ENCODE measurements around the gene MPP2. TPM values are rescaled to one million over a fixed set of nuclear protein-coding genes. Genes with fewer than 3 reads are reported as not detected.

The MPP2 gene
- total RNA-seq, 8 experiments from 2014 or later, result 0.25 to 26.9 (median 18.2) TPM

- Histone ChIP-seq H3K4me3 (no peak overlapping the region), H3K27ac (no peak overlapping the region), H3K4me1 (replicated peaks in 1 of 2) (peaks cover 8 to 13% of the 10 kb centered on the region in 2 donors)
- no peak for ATAC-seq (replicated peaks in 6 of 8)
- in situ Hi-C loops (cut with MboI; ENCODE audit: low pct_unique_long_range_greater_than_20kb in 2 of 9, low sequenced_read_pairs in 9 of 9, unreplicated experiment in 9 of 9), result no loop called here
- 79 to 100% (median 94%) methylated on average over 1 to 6 of the region's 9 CpGs; no CpG with 5 or more reads in 5 of the 10 experiments for WGBS, 10 experiments
Measured at GRCh38 chr17:43827596-43827995, 79.7 kb downstream of the MPP2 start.

GRCh38 chr17:43826206-43826605 is 81.1 kb downstream of the MPP2 start:
- 60 to 93% (median 86%) methylated on average over 1 to 7 of the region's 7 CpGs; no CpG with 5 or more reads in 2 of the 10 experiments for WGBS, 10 experiments
- ATAC-seq (replicated peaks in 6 of 8), result no peak
- in situ Hi-C loops (cut with MboI; ENCODE audit: low pct_unique_long_range_greater_than_20kb in 2 of 9, low sequenced_read_pairs in 9 of 9, unreplicated experiment in 9 of 9), result no loop called here

GRCh38 chr17:43825567-43825966 is 81.8 kb downstream of the MPP2 start:
- WGBS, 10 experiments, result 60 to 100% (median 99%) methylated on average over 1 to 9 of the region's 12 CpGs; no CpG with 5 or more reads in 4 of the 10 experiments
- ATAC-seq (replicated peaks in 6 of 8), result no peak
- Histone ChIP-seq H3K27ac (no peak overlapping the region), H3K4me1 (replicated peaks in 1 of 2) (peaks cover 0 to 4% of the 10 kb centered on the region in 2 donors), H3K4me3 (no peak overlapping the region)
- in situ Hi-C loops (cut with MboI; ENCODE audit: low pct_unique_long_range_greater_than_20kb in 2 of 9, low sequenced_read_pairs in 9 of 9, unreplicated experiment in 9 of 9), result no loop called here

More at GRCh38 chr17:43826206-43826605, 81.1 kb downstream of the MPP2 start:
- Histone ChIP-seq H3K4me1 (replicated peaks in 1 of 2) (peaks cover 0 to 4% of the 10 kb centered on the region in 2 donors), H3K4me3 (no peak overlapping the region), H3K27ac (no peak overlapping the region)

Other genes with a start within 250 kb of the MPP2 start
- gene MEOX1, start 245.6 kb downstream of the MPP2 start, total RNA-seq, result under 1 TPM in 7 of 8 experiments, not detected in 1; 0.05 to 0.56 (median 0.36) TPM
- gene SOST, start 148.7 kb downstream of the MPP2 start, total RNA-seq, result under 1 TPM in 5 of 8 experiments, not detected in 3; 0.08 to 0.24 (median 0.11) TPM
- gene DUSP3, start 128.6 kb downstream of the MPP2 start, total RNA-seq, result 10 to 100 TPM; 18.6 to 58.2 (median 25.3) TPM
- under 1 TPM in 7 of 8 experiments, not detected in 1; 0.05 to 0.43 (median 0.14) TPM for gene CFAP97D1, start 127.1 kb downstream of the MPP2 start, total RNA-seq
- 10 to 100 TPM in 5 of 8 experiments, 1 to 10 TPM in 3; 1.5 to 26.7 (median 19.3) TPM for gene MPP3, start 74.4 kb downstream of the MPP2 start, total RNA-seq
- 1 to 10 TPM in 1 of 8 experiments, under 1 TPM in 5, not detected in 2; 0.11 to 1.3 (median 0.39) TPM for gene CD300LG, start 60.4 kb downstream of the MPP2 start, total RNA-seq
- gene PPY, start 34.9 kb upstream of the MPP2 start, total RNA-seq, result 1 to 10 TPM in 2 of 8 experiments, under 1 TPM in 1, not detected in 5; 0.54 to 3.5 (median 1.7) TPM
- gene PYY, start 46.4 kb upstream of the MPP2 start, total RNA-seq, result 1 to 10 TPM in 1 of 8 experiments, under 1 TPM in 2, not detected in 5; 0.27 to 2.8 (median 0.47) TPM
- 1 to 10 TPM in 6 of 8 experiments, under 1 TPM in 2; 0.31 to 3.4 (median 1.4) TPM for gene NAGS, start 97.1 kb upstream of the MPP2 start, total RNA-seq
- 10 to 100 TPM; 24.5 to 49.3 (median 34.4) TPM for gene TMEM101, start 107.4 kb upstream of the MPP2 start, total RNA-seq
- gene LSM12, start 159.1 kb upstream of the MPP2 start, total RNA-seq, result 10 to 100 TPM; 31.4 to 74.8 (median 47.5) TPM
- 100 to 1,000 TPM in 1 of 8 experiments, 10 to 100 TPM in 7; 43.6 to 194 (median 63.4) TPM for gene G6PC3, start 163.2 kb upstream of the MPP2 start, total RNA-seq
- gene HDAC5, start 216.1 kb upstream of the MPP2 start, total RNA-seq, result 10 to 100 TPM; 15.9 to 60.5 (median 41.7) TPM
- gene HROB, start 234.4 kb upstream of the MPP2 start, total RNA-seq, result 1 to 10 TPM in 4 of 8 experiments, under 1 TPM in 4; 0.61 to 5.1 (median 1.1) TPM

All from motor neuron (in vitro differentiated cells).